AG04450 (cell line): ENCODE data around the gene LBX2. TPM values are rescaled to one million over a fixed set of nuclear protein-coding genes. Genes with fewer than 3 reads are reported as not detected.

Source experiments
- CTCF ChIA-PET: fragments of 300-600, 350-600 bp; formaldehyde crosslinking; extraction: SDS; loops from one replicate; lab custom pipeline; 2022; ENCODE audit warnings: antibody characterized with exemption, inconsistent platforms; lab: Charles Lee
- POLR2A ChIA-PET: fragments of 350-600 bp; formaldehyde crosslinking; extraction: SDS; loops from one replicate; lab custom pipeline; 2021; ENCODE audit warnings: antibody characterized with exemption, inconsistent platforms; lab: Yijun Ruan, JAX
- DNase-seq: peaks from one replicate; pipeline ENCODE4 v3.0.0-alpha.2; 2011; ENCODE audit warnings: low read depth, low spot score
- H3K27ac ChIP-seq: one replicate; pipeline ENCODE4 v1.5.1; 2012; ENCODE audit warnings: low read depth, low read length, control low read depth
- H3K27me3 ChIP-seq: one replicate; pipeline ENCODE4 v1.6.0; 2012; ENCODE audit warnings: low read length; ENCODE audit not compliant: control insufficient read depth, insufficient read depth
- H3K4me3 ChIP-seq: 2 replicates; pipeline ENCODE4 v1.5.1; 2011; ENCODE audit warnings: mild to moderate bottlenecking, low read depth, low read length, control low read depth
- H3K9me3 ChIP-seq: 2 replicates; pipeline ENCODE4 v1.5.1; 2012; ENCODE audit warnings: low read length; ENCODE audit not compliant: control insufficient read depth, insufficient read depth
- polyA plus RNA-seq: library from polyadenylated mRNA; depleted of rRNA; stranded (reverse); fragments of >200 nt; gene quantifications from 2 replicates; pipeline ENCODE4 v1.2.3, GENCODE V29; 2011; rRNA removed
- TF ChIP-seq, protein P1 (sequence below): IDR thresholded peaks from 2 replicates; pipeline ENCODE4 v1.5.1; 2011; ENCODE audit warnings: low read depth, low read length, control low read depth, inconsistent platforms

The LBX2 gene
- polyA plus RNA-seq, 1 experiment = 0.86 TPM

GRCh38 chr2:74454654-74455511, 44.5 kb downstream of the LBX2 start, which contains the start of gene INO80B:
Gene INO80B, plus strand, starts transcription at chr2:74455087. Its CDS starts 30 bp downstream, at chr2:74455117.
- H3K27ac ChIP-seq = no peak within 1 kb of the TSS
- POLR2A ChIA-PET = interaction anchor here (0.5 to 1.8 kb wide), 6 partner anchors 9 to 28 kb away, joined by 3 to 9 read pairs (median 5); partner anchors contain the start of genes MRPL53 and TTC31
- H3K9me3 ChIP-seq = no peaks in the 10 kb centered on the region; the same call in 1 of the 2 replicates
- TF ChIP-seq, protein P1, sequence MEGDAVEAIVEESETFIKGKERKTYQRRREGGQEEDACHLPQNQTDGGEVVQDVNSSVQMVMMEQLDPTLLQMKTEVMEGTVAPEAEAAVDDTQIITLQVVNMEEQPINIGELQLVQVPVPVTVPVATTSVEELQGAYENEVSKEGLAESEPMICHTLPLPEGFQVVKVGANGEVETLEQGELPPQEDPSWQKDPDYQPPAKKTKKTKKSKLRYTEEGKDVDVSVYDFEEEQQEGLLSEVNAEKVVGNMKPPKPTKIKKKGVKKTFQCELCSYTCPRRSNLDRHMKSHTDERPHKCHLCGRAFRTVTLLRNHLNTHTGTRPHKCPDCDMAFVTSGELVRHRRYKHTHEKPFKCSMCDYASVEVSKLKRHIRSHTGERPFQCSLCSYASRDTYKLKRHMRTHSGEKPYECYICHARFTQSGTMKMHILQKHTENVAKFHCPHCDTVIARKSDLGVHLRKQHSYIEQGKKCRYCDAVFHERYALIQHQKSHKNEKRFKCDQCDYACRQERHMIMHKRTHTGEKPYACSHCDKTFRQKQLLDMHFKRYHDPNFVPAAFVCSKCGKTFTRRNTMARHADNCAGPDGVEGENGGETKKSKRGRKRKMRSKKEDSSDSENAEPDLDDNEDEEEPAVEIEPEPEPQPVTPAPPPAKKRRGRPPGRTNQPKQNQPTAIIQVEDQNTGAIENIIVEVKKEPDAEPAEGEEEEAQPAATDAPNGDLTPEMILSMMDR = no peak
- CTCF ChIA-PET = interaction anchor here (0.6 to 1.6 kb wide), 4 partner anchors 10 to 132 kb away, joined by 3 to 5 read pairs (median 3); partner anchors contain the start of gene MOGS
- DNase-seq = peak; percentile 97
- no peaks in the 10 kb centered on the region for H3K27me3 ChIP-seq
- peak within 1 kb of the TSS; percentile 90 for H3K4me3 ChIP-seq

DNA sequence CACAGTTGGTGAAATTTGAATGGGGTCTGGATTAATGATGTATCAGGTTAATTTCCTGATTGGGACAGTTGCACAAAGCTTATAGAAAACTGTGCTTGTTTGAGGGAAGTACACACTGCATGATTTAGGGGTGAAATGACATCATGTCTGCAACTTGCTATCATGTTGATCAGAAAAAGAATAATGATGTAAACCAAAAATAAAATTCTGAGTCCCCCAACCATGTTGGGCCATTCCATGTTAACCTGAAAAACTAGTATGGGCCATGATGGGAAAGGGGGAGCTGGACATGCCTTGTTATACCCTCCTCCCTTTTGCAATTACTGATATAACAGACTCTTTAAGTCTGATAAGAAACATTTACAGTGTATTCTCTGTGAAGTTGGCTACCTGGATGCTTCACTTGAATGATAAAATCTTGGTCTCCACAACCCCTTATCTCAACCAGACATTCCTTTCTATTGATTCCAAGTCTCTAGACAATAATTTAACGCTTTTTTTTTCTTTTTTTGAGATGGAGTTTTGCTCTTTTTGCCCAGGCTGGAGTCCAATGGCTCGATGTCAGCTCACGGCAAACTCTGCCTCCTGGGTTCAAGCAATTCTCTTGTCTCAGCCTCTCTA, 48.7 kb downstream of the LBX2 start:
- CTCF ChIA-PET = interaction anchor here (1.2 kb wide), 1 partner anchor 14 kb away, joined by 3 read pairs; the partner anchor contains the start of gene MOGS
- Histone ChIP-seq H3K27me3 (no peaks in the 10 kb centered on the region), H3K4me3 (no peak overlapping the region), H3K27ac (no peak overlapping the region), H3K9me3 (no peaks in the 10 kb centered on the region)
- TF ChIP-seq, protein P1 = no peak
- POLR2A ChIA-PET = no interaction called here
- DNase-seq = no peak

DNA sequence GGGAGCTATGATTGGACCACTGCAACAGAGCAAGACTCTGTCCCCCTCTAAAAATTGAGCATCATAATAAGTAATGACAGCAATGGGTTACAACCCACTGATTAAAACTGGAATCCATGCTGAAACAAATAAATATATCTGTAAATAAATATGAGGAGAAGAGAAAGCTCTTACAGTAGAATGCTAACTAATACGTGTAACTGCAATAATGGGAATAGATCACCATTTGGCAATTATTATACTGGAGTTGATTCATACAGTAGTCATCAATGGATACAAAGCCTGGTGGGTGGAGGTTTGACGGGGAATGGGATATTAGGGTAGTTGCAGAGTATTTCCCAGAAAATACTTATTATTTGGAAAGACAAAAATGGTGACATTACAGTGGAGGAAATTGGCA, 50.6 kb downstream of the LBX2 start:
- Histone ChIP-seq H3K4me3 (no peak overlapping the region), H3K27me3 (peaks cover 6% of the 10 kb centered on the region), H3K27ac (no peak overlapping the region), H3K9me3 (no peaks in the 10 kb centered on the region)
- no peak for DNase-seq
- ChIA-PET CTCF (no interaction called here), POLR2A (no interaction called here)
- TF ChIP-seq, protein P1 = no peak

Other genes starting within 250 kb of the LBX2 start
- 0.15 and 0.25 TPM in 2 replicates for gene SLC4A5, start 156.2 kb downstream of the LBX2 start, polyA plus RNA-seq
- 147 and 188 TPM in 2 replicates for gene DCTN1, start 119.3 kb downstream of the LBX2 start, polyA plus RNA-seq
- 0.16 TPM in 2 replicates for gene C2orf81, start 78.0 kb downstream of the LBX2 start, polyA plus RNA-seq
- gene WDR54, start 77.9 kb downstream of the LBX2 start, polyA plus RNA-seq = 14.5 and 19.5 TPM in 2 replicates
- gene RTKN, start 57.7 kb downstream of the LBX2 start, polyA plus RNA-seq = 12.6 and 12.7 TPM in 2 replicates
- gene INO80B, start 44.5 kb downstream of the LBX2 start, polyA plus RNA-seq = 4.7 and 4.8 TPM in 2 replicates
- 56.0 and 68.5 TPM in 2 replicates for gene WBP1, start 41.2 kb downstream of the LBX2 start, polyA plus RNA-seq
- 32.8 and 38.0 TPM in 2 replicates for gene MOGS, start 34.2 kb downstream of the LBX2 start, polyA plus RNA-seq
- gene MRPL53, start 26.9 kb downstream of the LBX2 start, polyA plus RNA-seq = 25.9 and 32.8 TPM in 2 replicates
- 4.5 and 4.6 TPM in 2 replicates for gene CCDC142, start 16.6 kb downstream of the LBX2 start, polyA plus RNA-seq
- 16.4 and 17.7 TPM in 2 replicates for gene TTC31, start 16.5 kb downstream of the LBX2 start, polyA plus RNA-seq
- 20.9 and 21.4 TPM in 2 replicates for gene PCGF1, start 8.1 kb upstream of the LBX2 start, polyA plus RNA-seq
- gene TLX2, start 14.8 kb upstream of the LBX2 start, polyA plus RNA-seq = not detected in 2 replicates
- 0.02 TPM in 1 of 2 replicates, not detected in the other for gene DQX1, start 26.6 kb upstream of the LBX2 start, polyA plus RNA-seq
- 51.9 and 64.4 TPM in 2 replicates for gene AUP1, start 30.1 kb upstream of the LBX2 start, polyA plus RNA-seq
- gene HTRA2, start 30.3 kb upstream of the LBX2 start, polyA plus RNA-seq = 20.2 and 22.4 TPM in 2 replicates
- gene LOXL3, start 54.3 kb upstream of the LBX2 start, polyA plus RNA-seq = 41.1 and 46.2 TPM in 2 replicates
- gene DOK1, start 55.1 kb upstream of the LBX2 start, polyA plus RNA-seq = 16.8 and 24.4 TPM in 2 replicates
- gene M1AP, start 148.7 kb upstream of the LBX2 start, polyA plus RNA-seq = 0.07 and 0.10 TPM in 2 replicates
- gene SEMA4F, start 154.6 kb upstream of the LBX2 start, polyA plus RNA-seq = 6.8 and 7.0 TPM in 2 replicates